Neutrophil (primary cell): Measurements from ENCODE around the gene REX1BD.

Experiments
- H3K27ac ChIP-seq: fragments of 200-600 bp; sonication (generic); 2 replicates; pipeline ENCODE4 v1.5.1; 2016; ENCODE audit warnings: mild to moderate bottlenecking, moderate library complexity
- H3K27me3 ChIP-seq: fragments of 200-600 bp; sonication (generic); 2 replicates; pipeline ENCODE4 v1.6.0; 2016; ENCODE audit warnings: mild to moderate bottlenecking
- H3K36me3 ChIP-seq: fragments of 200-600 bp; sonication (generic); 2 replicates; pipeline ENCODE4 v1.5.1; 2017
- H3K4me1 ChIP-seq, 2 experiments: fragments of 200-600 bp in 1 of 2; sonication (generic) in 1 of 2; 1 replicate in 1 of 2; 2 replicates in 1 of 2; pipeline versions ENCODE4 v1.5.1 to v1.6.1; 2013 to 2016; ENCODE audit warnings: low read depth in 1 of 2, low read length in 1 of 2, mild to moderate bottlenecking in 1 of 2, moderate library complexity in 1 of 2; ENCODE audit not compliant: control insufficient read depth in 1 of 2, insufficient read depth in 1 of 2
- H3K4me3 ChIP-seq, 2 experiments: fragments of 200-600 bp in 1 of 2; sonication (generic) in 1 of 2; 1 replicate in 1 of 2; 2 replicates in 1 of 2; pipeline ENCODE4 v1.5.1; 2013 to 2016; ENCODE audit warnings: low read depth in 1 of 2, low read length in 1 of 2, mild to moderate bottlenecking in 1 of 2, moderate library complexity in 1 of 2
- H3K9me3 ChIP-seq: fragments of 200-600 bp; sonication (generic); 2 replicates; pipeline ENCODE4 v1.5.1; 2016
- CTCF ChIP-seq: fragments of 200-600 bp; sonication (generic); IDR thresholded peaks from 2 replicates; pipeline ENCODE4 v1.5.1; 2016; ENCODE audit warnings: antibody characterized with exemption

Gene REX1BD

GRCh38 chr19:18618236-18618635, 29.6 kb downstream of the REX1BD start:
- H3K4me3 ChIP-seq, result no peak overlapping the region
- H3K27ac ChIP-seq, result no peak overlapping the region
- peaks cover 88% of the 10 kb centered on the region for H3K27me3 ChIP-seq
- no peak for TF ChIP-seq CTCF
- H3K36me3 ChIP-seq, result no peaks in the 10 kb centered on the region
- no peaks in the 10 kb centered on the region for H3K4me1 ChIP-seq
- no peaks in the 10 kb centered on the region for H3K9me3 ChIP-seq

- peaks cover 87% of the 10 kb centered on the region for H3K27me3 ChIP-seq
- TF ChIP-seq CTCF, result no peak
- no peak overlapping the region for H3K27ac ChIP-seq
- H3K4me1 ChIP-seq, result no peaks in the 10 kb centered on the region
- no peaks in the 10 kb centered on the region for H3K36me3 ChIP-seq
- no peaks in the 10 kb centered on the region for H3K9me3 ChIP-seq
- H3K4me3 ChIP-seq, result no peak overlapping the region
Observed at GRCh38 chr19:18620311-18620710, 31.7 kb downstream of the REX1BD start.

DNA sequence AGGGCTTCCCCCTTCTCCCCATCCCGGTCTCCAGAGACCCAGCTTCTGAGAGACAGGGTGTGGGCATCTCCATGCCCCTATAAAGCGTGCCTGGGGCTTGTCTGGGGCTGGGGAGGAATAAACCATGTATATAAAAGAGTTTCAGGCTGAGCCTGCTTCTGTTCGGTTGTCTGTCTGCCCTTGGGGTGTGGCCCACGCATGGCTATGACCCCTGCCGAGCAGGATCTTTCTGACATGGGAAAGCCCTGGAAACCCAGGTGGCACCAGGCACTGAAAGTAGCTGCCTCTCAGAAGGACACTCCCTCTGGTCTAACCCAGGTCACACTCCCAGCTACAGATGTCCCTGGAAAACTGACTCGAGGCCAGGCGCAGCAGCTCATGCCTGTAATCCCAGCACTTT, 32.3 kb downstream of the REX1BD start:
- H3K9me3 ChIP-seq, result no peaks in the 10 kb centered on the region
- H3K4me1 ChIP-seq, result no peaks in the 10 kb centered on the region
- no peaks in the 10 kb centered on the region for H3K36me3 ChIP-seq
- H3K4me3 ChIP-seq, result no peak overlapping the region
- H3K27ac ChIP-seq, result no peak overlapping the region
- no peak for TF ChIP-seq CTCF
- peaks cover 84% of the 10 kb centered on the region for H3K27me3 ChIP-seq

DNA sequence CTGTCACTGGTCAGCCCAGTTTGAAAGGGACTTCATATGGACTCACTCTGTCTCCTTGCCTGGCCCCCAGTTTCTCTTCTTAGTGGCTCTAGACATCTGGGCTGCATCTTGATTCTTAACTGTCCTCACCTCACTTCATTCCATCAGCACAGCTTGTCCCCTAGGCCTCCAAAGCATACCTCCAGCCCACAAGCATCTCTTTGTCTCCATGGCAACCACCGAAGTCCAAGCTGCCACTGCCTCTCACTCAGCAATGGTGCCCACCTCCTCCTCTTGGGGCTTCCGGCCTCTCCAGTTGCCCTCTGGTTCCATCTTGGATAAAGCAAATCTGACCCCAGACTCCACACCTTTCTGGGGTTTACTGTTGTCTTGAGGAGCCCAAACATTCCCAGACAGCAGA, 38.3 kb downstream of the REX1BD start:
- H3K9me3 ChIP-seq, result no peaks in the 10 kb centered on the region
- H3K4me3 ChIP-seq, result no peak overlapping the region
- no peaks in the 10 kb centered on the region for H3K36me3 ChIP-seq
- H3K27ac ChIP-seq, result no peak overlapping the region
- no peaks in the 10 kb centered on the region for H3K4me1 ChIP-seq
- TF ChIP-seq CTCF, result no peak
- peaks cover 71% of the 10 kb centered on the region for H3K27me3 ChIP-seq

DNA sequence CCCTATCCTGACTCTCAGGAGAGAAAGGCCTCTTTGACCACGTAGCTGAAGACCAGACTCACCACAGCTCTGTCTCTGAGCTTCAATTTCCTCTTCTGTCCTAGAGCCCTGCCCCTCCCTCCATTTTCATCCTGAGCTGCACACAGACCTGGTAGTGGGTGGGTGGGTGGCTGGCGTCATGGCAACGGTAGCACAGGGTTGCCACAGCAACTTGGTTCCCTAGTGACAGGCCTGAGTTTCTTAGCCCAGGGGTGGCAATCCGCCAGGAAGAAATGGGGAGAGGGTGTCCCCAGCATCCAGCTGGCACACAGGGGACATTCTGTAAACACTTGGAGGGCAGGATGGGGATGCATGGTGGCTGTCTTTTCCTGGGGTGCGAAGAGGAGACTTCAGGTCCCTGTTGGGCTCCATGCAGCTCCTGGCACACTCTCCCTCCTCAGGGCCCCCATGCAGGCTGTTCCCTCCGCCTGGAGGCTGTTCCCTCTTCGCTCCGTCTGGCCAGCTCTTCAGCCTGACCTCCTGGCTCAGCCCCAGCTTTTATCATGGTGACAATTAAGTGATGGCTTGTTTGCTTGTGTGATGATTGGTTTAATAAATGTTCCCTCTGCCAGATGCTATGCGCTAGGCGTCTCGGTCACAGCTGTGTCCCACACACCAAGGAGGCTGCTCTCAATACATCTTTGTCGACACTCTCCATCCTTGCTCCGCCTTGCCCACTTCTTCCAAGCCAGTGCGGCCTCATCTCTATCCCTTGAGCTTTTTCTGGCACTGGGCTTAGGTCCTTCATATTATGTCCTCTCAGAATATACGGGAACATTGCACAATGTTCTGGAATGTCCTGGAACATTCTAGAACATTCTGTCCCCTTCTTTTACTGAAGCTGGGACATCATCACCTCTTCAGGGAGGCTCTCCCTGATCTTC, 40.8 kb downstream of the REX1BD start:
- H3K4me1 ChIP-seq, result no peaks in the 10 kb centered on the region
- H3K27ac ChIP-seq, result no peak overlapping the region
- no peaks in the 10 kb centered on the region for H3K9me3 ChIP-seq
- H3K27me3 ChIP-seq, result peaks cover 61% of the 10 kb centered on the region
- H3K4me3 ChIP-seq, result no peak overlapping the region
- H3K36me3 ChIP-seq, result no peaks in the 10 kb centered on the region
- no peak for TF ChIP-seq CTCF
